DOHH2 (cell line): Measurements from ENCODE around the gene DEF6.

ENCODE experiments used
- H3F3A ChIP-seq: fragments of 200-600 bp; sonication (generic), shearing (Covaris generic); 2 replicates; pipeline ENCODE4 v1.6.0; 2016; ENCODE audit warnings: antibody characterized with exemption, mild to moderate bottlenecking; ENCODE audit not compliant: control insufficient read depth, insufficient read depth
- H3K27ac ChIP-seq: fragments of 200-600 bp; sonication (generic); 2 replicates; pipeline ENCODE4 v1.5.1; 2014; ENCODE audit warnings: low read depth, mild to moderate bottlenecking, low read length, moderate library complexity
- H3K27me3 ChIP-seq: fragments of 200-600 bp; sonication (generic); 2 replicates; pipeline ENCODE4 v1.6.1; 2014; ENCODE audit warnings: mild to moderate bottlenecking, low read length, mixed read lengths; ENCODE audit not compliant: control insufficient read depth
- H3K36me3 ChIP-seq: fragments of 200-600 bp; sonication (generic); 2 replicates; pipeline ENCODE4 v1.6.1; 2014; ENCODE audit warnings: mild to moderate bottlenecking, low read length, moderate library complexity, mixed read lengths; ENCODE audit not compliant: control insufficient read depth
- H3K4me1 ChIP-seq: fragments of 200-600 bp; sonication (generic); 2 replicates; pipeline ENCODE4 v1.6.1; 2014; ENCODE audit warnings: mild to moderate bottlenecking, low read length, mixed read lengths; ENCODE audit not compliant: control insufficient read depth
- H3K4me2 ChIP-seq: fragments of 200-600 bp; sonication (generic); 2 replicates; pipeline ENCODE4 v1.6.0; 2014; ENCODE audit warnings: mild to moderate bottlenecking, low read length, moderate library complexity
- H3K4me3 ChIP-seq: fragments of 200-600 bp; sonication (generic); 2 replicates; pipeline ENCODE4 v1.5.1; 2014; ENCODE audit warnings: mild to moderate bottlenecking, low read length, mixed read lengths
- H3K79me2 ChIP-seq: fragments of 200-600 bp; sonication (generic); 2 replicates; pipeline ENCODE4 v1.6.1; 2014; ENCODE audit warnings: mild to moderate bottlenecking, low read length, mixed read lengths; ENCODE audit not compliant: control insufficient read depth
- H3K9me2 ChIP-seq: fragments of 200-600 bp; sonication (generic); replicated peaks from 2 replicates; pipeline ENCODE4 v1.6.1; 2014; ENCODE audit warnings: mild to moderate bottlenecking, low read length, mixed read lengths; ENCODE audit not compliant: control insufficient read depth
- H3K9me3 ChIP-seq: fragments of 200-600 bp; sonication (generic); 2 replicates; pipeline ENCODE4 v1.6.1; 2014; ENCODE audit warnings: antibody characterized with exemption, low read length, mixed read lengths; ENCODE audit not compliant: control insufficient read depth, insufficient read depth
- H4K20me1 ChIP-seq: fragments of 200-600 bp; sonication (generic); 2 replicates; pipeline ENCODE4 v1.6.0; 2014; ENCODE audit warnings: low read depth, mild to moderate bottlenecking, antibody characterized with exemption, low read length, moderate library complexity; ENCODE audit not compliant: control insufficient read depth, insufficient read depth
- CTCF ChIP-seq: fragments of 200-600 bp; sonication (generic); IDR thresholded peaks from one replicate; pipeline ENCODE4 v1.5.1; 2014; ENCODE audit warnings: antibody characterized with exemption, mild to moderate bottlenecking, low read depth, low read length; ENCODE audit not compliant: poor library complexity, severe bottlenecking
- EZH2phosphoT487 ChIP-seq: fragments of 200-600 bp; sonication (generic); IDR thresholded peaks from 2 replicates; pipeline ENCODE4 v1.6.1; 2017; ENCODE audit warnings: borderline replicate concordance, mild to moderate bottlenecking, antibody characterized with exemption, low read length, moderate library complexity, mixed read lengths

Gene DEF6

GRCh38 chr6:35359346-35359743, 61.7 kb downstream of the DEF6 start:
- peaks cover 16% of the 10 kb centered on the region for H3K4me1 ChIP-seq
- TF ChIP-seq CTCF = no peak
- no peak for TF ChIP-seq EZH2phosphoT487
- H3K27ac ChIP-seq = no peak overlapping the region
- H3K9me3 ChIP-seq = no peaks in the 10 kb centered on the region
- no peaks in the 10 kb centered on the region for H3K27me3 ChIP-seq
- H4K20me1 ChIP-seq = no peaks in the 10 kb centered on the region
- H3K79me2 ChIP-seq = no peaks in the 10 kb centered on the region; the same call in 1 of the 2 replicates
- no peak overlapping the region for H3K4me2 ChIP-seq
- peaks cover 22% of the 10 kb centered on the region for H3K36me3 ChIP-seq
- H3F3A ChIP-seq = no peaks in the 10 kb centered on the region
- no peaks in the 10 kb centered on the region for H3K9me2 ChIP-seq
- no peak overlapping the region for H3K4me3 ChIP-seq

GRCh38 chr6:35359744-35360348, 62.2 kb downstream of the DEF6 start:
- H4K20me1 ChIP-seq = no peaks in the 10 kb centered on the region
- H3K36me3 ChIP-seq = peaks cover 17% of the 10 kb centered on the region
- H3K9me3 ChIP-seq = no peaks in the 10 kb centered on the region
- TF ChIP-seq CTCF (no peak), EZH2phosphoT487 (no peak)
- H3K27ac ChIP-seq = no peak overlapping the region
- H3K4me1 ChIP-seq = peaks cover 16% of the 10 kb centered on the region
- H3K79me2 ChIP-seq = no peaks in the 10 kb centered on the region; the same call in 1 of the 2 replicates
- no peaks in the 10 kb centered on the region for H3K9me2 ChIP-seq
- H3K4me2 ChIP-seq = no peak overlapping the region
- no peaks in the 10 kb centered on the region for H3F3A ChIP-seq
- no peaks in the 10 kb centered on the region for H3K27me3 ChIP-seq
- H3K4me3 ChIP-seq = no peak overlapping the region

GRCh38 chr6:35360349-35361138, 62.9 kb downstream of the DEF6 start:
- TF ChIP-seq EZH2phosphoT487 (no peak), CTCF (no peak)
- no peak overlapping the region for H3K4me3 ChIP-seq
- no peaks in the 10 kb centered on the region for H3F3A ChIP-seq
- H3K4me2 ChIP-seq = no peak overlapping the region
- H3K9me3 ChIP-seq = no peaks in the 10 kb centered on the region
- no peaks in the 10 kb centered on the region for H3K9me2 ChIP-seq
- no peaks in the 10 kb centered on the region for H4K20me1 ChIP-seq
- peaks cover 16% of the 10 kb centered on the region for H3K4me1 ChIP-seq
- H3K79me2 ChIP-seq = no peaks in the 10 kb centered on the region; the same call in 1 of the 2 replicates
- H3K27me3 ChIP-seq = no peaks in the 10 kb centered on the region
- H3K27ac ChIP-seq = no peak overlapping the region
- peaks cover 14% of the 10 kb centered on the region for H3K36me3 ChIP-seq
